PFSK-1 (cell line): ENCODE data around the gene CAMTA1.
A peak's percentile ranks its signal among the peaks of the same experiment; 100 is the strongest.

Experiments
- FOXP2 ChIP-seq: optimal IDR thresholded peaks from 2 replicates; pipeline ENCODE3; 2011; ENCODE audit warnings: borderline replicate concordance, control low read depth, inconsistent platforms; ENCODE audit not compliant: insufficient read depth; ENCODE audit errors: extremely low read length, extremely low read depth
- POLR2AphosphoS5 ChIP-seq: IDR thresholded peaks from 2 replicates; pipeline ENCODE4 v1.6.1; 2012; ENCODE audit warnings: low read depth, mild to moderate bottlenecking, control low read depth, low read length, moderate library complexity
- SIN3A ChIP-seq: IDR thresholded peaks from 2 replicates; pipeline ENCODE4 v1.6.1; 2012; ENCODE audit warnings: mild to moderate bottlenecking, low read length, moderate library complexity, borderline replicate concordance; ENCODE audit not compliant: insufficient read depth
- TAF1 ChIP-seq: IDR thresholded peaks from 2 replicates; pipeline ENCODE4 v1.6.1; 2012; ENCODE audit warnings: low read length, control low read depth, borderline replicate concordance; ENCODE audit not compliant: insufficient read depth
- TF ChIP-seq, protein P1 (sequence below), 2 experiments: IDR thresholded peaks; 2 replicates each; pipeline versions ENCODE4 v1.6.1 to v1.8.0; 2011 to 2012; ENCODE audit warnings: low read depth in 2 of 2, low read length in 2 of 2, control low read depth in 1 of 2, inconsistent platforms in 1 of 2, mild to moderate bottlenecking in 1 of 2, moderate library complexity in 1 of 2; ENCODE audit not compliant: insufficient read depth in 1 of 2

Gene CAMTA1

DNA sequence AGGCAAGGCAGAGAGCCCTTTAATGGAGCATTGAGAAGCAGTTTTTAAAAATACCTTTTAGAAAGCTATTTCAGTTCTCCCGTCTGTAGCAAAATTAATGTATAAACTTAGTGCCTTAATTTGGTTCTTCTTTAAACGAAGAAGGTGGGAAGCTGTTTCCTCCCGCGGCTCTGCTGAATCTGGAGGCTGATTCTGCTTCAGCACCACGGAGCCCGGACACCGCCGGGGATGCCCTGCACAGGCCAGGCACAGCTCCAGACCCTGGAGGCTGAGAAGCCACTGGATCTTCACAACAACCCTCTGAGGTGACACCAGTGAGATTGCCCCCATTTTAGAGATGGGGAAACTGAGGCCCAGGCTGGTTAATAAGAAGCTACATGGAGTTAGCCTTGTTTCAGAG, 810.1 kb downstream of the CAMTA1 start:
- TF ChIP-seq, protein P1, sequence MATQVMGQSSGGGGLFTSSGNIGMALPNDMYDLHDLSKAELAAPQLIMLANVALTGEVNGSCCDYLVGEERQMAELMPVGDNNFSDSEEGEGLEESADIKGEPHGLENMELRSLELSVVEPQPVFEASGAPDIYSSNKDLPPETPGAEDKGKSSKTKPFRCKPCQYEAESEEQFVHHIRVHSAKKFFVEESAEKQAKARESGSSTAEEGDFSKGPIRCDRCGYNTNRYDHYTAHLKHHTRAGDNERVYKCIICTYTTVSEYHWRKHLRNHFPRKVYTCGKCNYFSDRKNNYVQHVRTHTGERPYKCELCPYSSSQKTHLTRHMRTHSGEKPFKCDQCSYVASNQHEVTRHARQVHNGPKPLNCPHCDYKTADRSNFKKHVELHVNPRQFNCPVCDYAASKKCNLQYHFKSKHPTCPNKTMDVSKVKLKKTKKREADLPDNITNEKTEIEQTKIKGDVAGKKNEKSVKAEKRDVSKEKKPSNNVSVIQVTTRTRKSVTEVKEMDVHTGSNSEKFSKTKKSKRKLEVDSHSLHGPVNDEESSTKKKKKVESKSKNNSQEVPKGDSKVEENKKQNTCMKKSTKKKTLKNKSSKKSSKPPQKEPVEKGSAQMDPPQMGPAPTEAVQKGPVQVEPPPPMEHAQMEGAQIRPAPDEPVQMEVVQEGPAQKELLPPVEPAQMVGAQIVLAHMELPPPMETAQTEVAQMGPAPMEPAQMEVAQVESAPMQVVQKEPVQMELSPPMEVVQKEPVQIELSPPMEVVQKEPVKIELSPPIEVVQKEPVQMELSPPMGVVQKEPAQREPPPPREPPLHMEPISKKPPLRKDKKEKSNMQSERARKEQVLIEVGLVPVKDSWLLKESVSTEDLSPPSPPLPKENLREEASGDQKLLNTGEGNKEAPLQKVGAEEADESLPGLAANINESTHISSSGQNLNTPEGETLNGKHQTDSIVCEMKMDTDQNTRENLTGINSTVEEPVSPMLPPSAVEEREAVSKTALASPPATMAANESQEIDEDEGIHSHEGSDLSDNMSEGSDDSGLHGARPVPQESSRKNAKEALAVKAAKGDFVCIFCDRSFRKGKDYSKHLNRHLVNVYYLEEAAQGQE (IDR thresholded peaks at IDR 0.05; ENCODE audit: insufficient read depth in 1 of 2, low read depth in 2 of 2, low read length in 2 of 2): peak; percentile 77 to 88
- TF ChIP-seq POLR2AphosphoS5: no peak

DNA sequence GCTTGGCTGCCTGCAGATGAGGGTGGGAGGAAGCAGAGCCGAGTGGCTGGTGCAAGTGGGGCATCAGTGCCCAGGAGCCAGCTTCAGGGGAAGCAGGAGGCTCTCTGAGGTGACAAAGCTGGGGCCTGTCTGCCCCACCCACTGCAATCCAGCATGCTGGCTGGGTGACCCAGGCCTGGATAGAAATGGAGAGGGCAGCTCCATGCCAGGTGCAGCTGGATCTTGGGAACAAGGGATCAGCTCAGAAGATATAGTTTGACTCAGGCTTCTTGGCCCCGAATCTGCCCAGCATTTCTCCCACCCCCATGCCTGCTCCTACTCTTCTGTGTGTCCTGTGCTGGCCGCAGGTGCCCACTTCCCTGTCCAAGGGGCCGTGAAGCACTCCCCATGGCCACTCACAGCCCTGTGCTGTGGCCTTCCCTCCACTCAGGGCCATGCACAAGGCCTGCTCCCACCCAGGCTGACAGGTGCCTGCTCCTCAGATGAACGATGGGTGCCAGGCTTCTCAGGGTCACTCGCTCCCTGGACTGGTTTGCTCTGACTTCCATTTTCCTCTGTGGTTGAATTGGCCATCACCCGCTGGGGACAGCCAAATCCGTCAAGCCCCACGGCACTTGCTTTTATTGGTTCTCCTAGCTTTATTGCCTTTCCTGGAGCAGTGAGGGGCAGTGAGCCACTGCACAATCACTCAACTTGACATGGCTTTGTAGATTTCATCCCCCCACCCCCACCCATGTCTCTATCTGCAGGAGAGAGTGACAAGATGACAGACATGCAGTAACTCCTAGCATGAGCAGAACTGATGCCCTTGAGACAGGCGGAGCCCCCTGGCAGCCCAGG, 811.1 kb downstream of the CAMTA1 start:
- TF ChIP-seq FOXP2: no peak
- TF ChIP-seq, protein P1 (IDR thresholded peaks at IDR 0.05; ENCODE audit: insufficient read depth in 1 of 2, low read depth in 2 of 2, low read length in 2 of 2): no peak
- TF ChIP-seq SIN3A: no peak
- TF ChIP-seq TAF1: no peak
- no peak for TF ChIP-seq POLR2AphosphoS5

DNA sequence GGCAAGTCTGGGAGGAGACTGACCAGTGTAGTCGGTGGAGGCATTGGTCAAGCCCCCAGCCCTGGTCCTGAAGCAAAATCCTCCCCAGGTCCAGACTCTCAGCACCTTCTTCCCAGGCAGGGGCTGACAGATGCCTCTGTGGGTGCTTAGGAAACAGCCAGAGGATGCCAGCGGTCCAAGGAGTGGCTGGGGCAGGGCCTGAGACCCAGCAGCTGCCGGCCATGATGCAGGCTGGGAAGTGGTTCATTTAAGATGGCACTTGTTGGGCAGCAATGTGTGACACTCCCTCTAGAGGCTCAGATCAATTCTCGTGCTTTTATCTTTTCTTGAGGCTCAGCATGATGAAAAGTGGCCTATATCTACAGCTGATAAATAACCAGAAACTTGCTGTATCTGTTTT, 820.8 kb downstream of the CAMTA1 start:
- TF ChIP-seq FOXP2: no peak
- TF ChIP-seq POLR2AphosphoS5: no peak
- no peak for TF ChIP-seq SIN3A
- TF ChIP-seq, protein P1 (IDR thresholded peaks at IDR 0.05; ENCODE audit: insufficient read depth in 1 of 2, low read depth in 2 of 2, low read length in 2 of 2): no peak

DNA sequence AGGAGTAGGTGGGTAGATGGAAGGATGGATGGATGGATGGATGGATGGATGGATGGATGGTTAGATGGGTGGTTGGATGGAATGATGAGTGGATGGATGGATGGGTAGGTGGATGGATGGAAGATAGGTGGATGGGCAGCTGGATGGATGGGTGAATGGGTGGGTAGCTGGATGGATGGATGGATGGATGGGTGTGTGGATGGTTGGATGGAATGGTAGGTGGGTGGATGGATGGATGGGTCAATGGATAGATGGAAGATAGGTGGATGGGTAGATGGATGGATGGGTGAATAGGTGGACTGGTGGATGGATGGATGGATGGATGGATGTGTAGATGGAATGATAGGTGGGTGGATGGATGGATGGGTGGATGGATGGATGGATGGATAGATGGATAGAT, 821.8 kb downstream of the CAMTA1 start:
- TF ChIP-seq, protein P1 (IDR thresholded peaks at IDR 0.05; ENCODE audit: insufficient read depth in 1 of 2, low read depth in 2 of 2, low read length in 2 of 2): no peak
- TF ChIP-seq SIN3A: no peak
- no peak for TF ChIP-seq FOXP2
- TF ChIP-seq TAF1: no peak
- TF ChIP-seq POLR2AphosphoS5: no peak

DNA sequence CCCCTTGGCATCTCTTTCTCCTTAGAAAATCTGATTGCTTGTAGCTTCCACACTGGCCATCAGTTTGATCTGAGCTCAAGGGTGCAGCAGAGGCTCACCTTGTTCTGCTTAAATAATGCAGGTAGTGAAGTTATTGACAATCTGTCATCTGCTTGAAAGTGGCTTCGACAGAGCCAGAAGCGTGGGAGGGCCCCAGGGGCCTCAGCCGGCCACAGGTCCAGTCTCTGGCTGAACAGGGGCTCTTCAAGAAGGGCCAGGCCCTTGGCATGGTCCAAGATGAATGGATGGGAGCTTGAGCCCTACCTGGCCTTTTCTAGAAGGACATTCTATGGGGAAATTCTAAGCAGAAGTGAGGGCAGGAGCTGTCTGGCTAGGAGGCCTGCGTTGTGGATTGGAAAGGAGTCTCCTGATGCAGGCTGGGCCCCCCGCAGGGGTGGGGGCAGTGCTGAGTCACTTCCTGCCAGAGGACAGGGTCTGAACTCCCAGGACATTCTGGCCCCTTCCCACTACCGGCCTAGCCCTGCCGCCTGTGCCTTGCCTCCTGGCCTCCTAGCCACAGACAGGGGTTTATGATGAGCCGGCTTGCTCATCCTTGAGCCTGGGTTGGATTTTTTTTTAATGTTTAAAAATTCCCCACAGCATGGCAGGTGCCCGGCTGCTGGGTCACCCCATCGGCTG, 823.5 kb downstream of the CAMTA1 start:
- TF ChIP-seq SIN3A: no peak
- TF ChIP-seq, protein P1 (IDR thresholded peaks at IDR 0.05; ENCODE audit: insufficient read depth in 1 of 2, low read depth in 2 of 2, low read length in 2 of 2): no peak
- TF ChIP-seq TAF1: no peak
- no peak for TF ChIP-seq POLR2AphosphoS5
- no peak for TF ChIP-seq FOXP2
